ENCODE measurements around the gene RBM6. TPM values are rescaled to one million over a fixed set of nuclear protein-coding genes. Genes with fewer than 3 reads are reported as not detected.

Gene RBM6
- total and polyA plus RNA-seq, 9 of the 15 experiments (the other 6 are each of a cell fraction or from before 2014, with no cell fraction given) = 19.9 to 82.2 (median 57.8) TPM

DNA sequence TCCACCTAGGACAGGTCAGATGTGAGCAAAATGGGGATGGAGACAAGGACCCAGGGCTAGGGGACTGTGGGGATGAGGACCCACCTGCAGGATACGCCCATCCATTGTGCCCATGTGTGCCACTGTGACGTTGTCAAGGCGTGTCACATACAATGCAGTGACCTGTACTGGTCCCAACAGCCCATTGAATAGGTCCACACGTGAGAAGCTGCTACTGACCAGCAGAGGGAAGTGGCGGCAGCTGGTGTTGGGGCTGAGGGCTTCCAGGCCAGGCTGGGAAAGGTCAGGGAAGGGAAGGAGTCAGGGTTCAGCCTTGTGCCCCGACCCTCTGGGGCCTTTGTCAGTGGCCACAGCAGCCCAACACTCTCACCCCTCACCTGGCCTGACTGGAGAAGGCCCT is 41.0 kb upstream of the RBM6 start:
- H3K79me2 ChIP-seq (ENCODE audit: control insufficient read depth, insufficient read depth, low read length) = peaks cover 8% of the 10 kb centered on the region; the same call in 2 of the 3 replicates
- H3K4me2 ChIP-seq (ENCODE audit: insufficient read depth, low read length) = no peak overlapping the region
- CTCF ChIA-PET (ENCODE audit: low intra/inter-chr PET ratio) = no interaction called here
- no peaks in the 10 kb centered on the region for H3K9me3 ChIP-seq (replicated peaks; ENCODE audit: control insufficient read depth, insufficient read depth, low read depth, low read length)
- intact Hi-C loops (cut with micrococcal nuclease) = no loop called here
- WGBS (ENCODE audit: insufficient coverage, low coverage, missing lambda C conversion rate) = 43% methylated on average over 4 of the region's 6 CpGs
- H3K4me1 ChIP-seq (replicated peaks in 1 of 2; ENCODE audit: control insufficient read depth in 2 of 2, insufficient read depth in 2 of 2, low read length in 2 of 2) = peaks cover 9 to 34% of the 10 kb centered on the region in 2 experiments; a peak in 4 of 5 replicates
- no peak overlapping the region for H2AFZ ChIP-seq (ENCODE audit: low read depth, low read length)
- in situ Hi-C loops (cut with MboI) = no loop called here
- peaks cover 4% of the 10 kb centered on the region; the same call in 1 of the 3 replicates for H3K36me3 ChIP-seq (ENCODE audit: control insufficient read depth, insufficient read depth, low read length)
- no peak overlapping the region for H3K27ac ChIP-seq (ENCODE audit: extremely low read depth, low read depth, low read length)
- POLR2A ChIA-PET = interaction anchor here (0.7 kb wide), 1 partner anchor 198 kb away, joined by 4 read pairs; no protein-coding TSS in a partner anchor
- ATAC-seq = no peak
- DNase-seq (ENCODE audit: extremely low read depth in 1 of 4, low spot score in 3 of 4) = no peak
- no peaks in the 10 kb centered on the region for H3K9me1 ChIP-seq (ENCODE audit: control insufficient read depth, insufficient read depth, low read length)
- BruUV-seq (replicated peaks) = no TSS peak
- H3K27me3 ChIP-seq (ENCODE audit: control insufficient read depth in 2 of 2, insufficient read depth in 2 of 2, low read length in 2 of 2) = no peaks in the 10 kb centered on the region
- H3K9ac ChIP-seq (ENCODE audit: insufficient read depth in 1 of 2, low read depth in 2 of 2, low read length in 2 of 2) = peak overlapping the region in 1 of 2 experiments; percentile 52; a peak in 2 of 4 replicates
- no peak overlapping the region for H3K4me3 ChIP-seq
- TF ChIP-seq MAZ (CRISPR knock-in tag; conservative IDR thresholded peaks at IDR 0.05 in 1 of 2, IDR thresholded peaks at IDR 0.05 in 1 of 2) = no peak
- no peak for TF ChIP-seq ZNF655 (CRISPR knock-in tag; IDR thresholded peaks at IDR 0.05)
- TF ChIP-seq CTCF (IDR thresholded peaks at IDR 0.05 in 2 of 3, conservative IDR thresholded peaks at IDR 0.05 in 1 of 3; ENCODE audit: insufficient read depth in 2 of 3, low read depth in 1 of 3, low read length in 3 of 3) = 0 out of 6 replicates have a peak, but pooled peaks of 1 of the 3 experiments have one; percentile 2
- H4K20me1 ChIP-seq (replicated peaks; ENCODE audit: control insufficient read depth, insufficient read depth, low read length) = no peaks in the 10 kb centered on the region
- FAIRE-seq = no peak
